HEK293T (cell line): Measurements from ENCODE around the gene HACD2.

Experiments
- CTCF ChIA-PET: fragments of 350-600 bp; formaldehyde crosslinking; extraction: SDS; loops from one replicate; lab custom pipeline; 2021; ENCODE audit warnings: antibody characterized with exemption, inconsistent platforms; lab: Yijun Ruan, JAX
- POLR2A ChIA-PET: fragments of 350-600 bp; formaldehyde crosslinking; extraction: SDS; loops from one replicate; lab custom pipeline; 2020; ENCODE audit warnings: antibody characterized with exemption, inconsistent platforms; lab: Yijun Ruan, JAX
- DNase-seq: peaks from one replicate; pipeline ENCODE4 v3.0.0; 2012; ENCODE audit warnings: mixed read lengths; ENCODE audit errors: extremely low spot score
- ARNT ChIP-seq: fragments of 450-650 bp; IDR thresholded peaks from 2 replicates; pipeline ENCODE4 v1.6.1; 2017; ENCODE audit warnings: mild to moderate bottlenecking
- BHLHE40 ChIP-seq: fragments of 450-650 bp; IDR thresholded peaks from 2 replicates; pipeline ENCODE4 v1.6.1; 2016; ENCODE audit warnings: mild to moderate bottlenecking, moderate library complexity, borderline replicate concordance
- CTBP1 ChIP-seq: fragments of 450-650 bp; IDR thresholded peaks from 2 replicates; pipeline ENCODE4 v1.6.1; 2016; ENCODE audit warnings: borderline replicate concordance
- ELF4 ChIP-seq: fragments of 450-650 bp; IDR thresholded peaks from 2 replicates; pipeline ENCODE4 v1.6.1; 2017; ENCODE audit warnings: antibody characterized with exemption
- FOXA1 ChIP-seq: fragments of 450-650 bp; IDR thresholded peaks from 2 replicates; pipeline ENCODE4 v1.6.1; 2016; ENCODE audit warnings: mild to moderate bottlenecking
- FOXK2 ChIP-seq: fragments of 450-650 bp; IDR thresholded peaks from 2 replicates; pipeline ENCODE4 v1.6.1; 2016; ENCODE audit warnings: mild to moderate bottlenecking
- FOXM1 ChIP-seq: fragments of 450-650 bp; IDR thresholded peaks from 2 replicates; pipeline ENCODE4 v1.6.1; 2017; ENCODE audit warnings: mild to moderate bottlenecking, borderline replicate concordance
- HDGF ChIP-seq: fragments of 450-650 bp; IDR thresholded peaks from 2 replicates; pipeline ENCODE4 v1.6.1; 2017; ENCODE audit warnings: antibody characterized with exemption, borderline replicate concordance
- L3MBTL2 ChIP-seq: fragments of 450-650 bp; conservative IDR thresholded peaks from 2 replicates; pipeline ENCODE4 v1.6.1; 2016; ENCODE audit warnings: mild to moderate bottlenecking
- LEF1 ChIP-seq: fragments of 450-650 bp; IDR thresholded peaks from 2 replicates; pipeline ENCODE4 v1.6.1; 2017; ENCODE audit warnings: mild to moderate bottlenecking, borderline replicate concordance
- NFRKB ChIP-seq: fragments of 450-650 bp; IDR thresholded peaks from 2 replicates; pipeline ENCODE4 v1.6.1; 2016; ENCODE audit warnings: mild to moderate bottlenecking, moderate library complexity
- PKNOX1 ChIP-seq: fragments of 450-650 bp; IDR thresholded peaks from 2 replicates; pipeline ENCODE4 v1.6.1; 2016
- SP1 ChIP-seq: fragments of 450-650 bp; IDR thresholded peaks from 2 replicates; pipeline ENCODE4 v1.6.1; 2017
- SUZ12 ChIP-seq: fragments of 450-650 bp; IDR thresholded peaks from 2 replicates; pipeline ENCODE4 v1.6.1; 2016; ENCODE audit warnings: mild to moderate bottlenecking
- TARDBP ChIP-seq: fragments of 450-650 bp; IDR thresholded peaks from 2 replicates; pipeline ENCODE4 v1.6.1; 2016
- ZNF384 ChIP-seq: fragments of 450-650 bp; IDR thresholded peaks from 2 replicates; pipeline ENCODE4 v1.6.1; 2016

Gene HACD2

DNA sequence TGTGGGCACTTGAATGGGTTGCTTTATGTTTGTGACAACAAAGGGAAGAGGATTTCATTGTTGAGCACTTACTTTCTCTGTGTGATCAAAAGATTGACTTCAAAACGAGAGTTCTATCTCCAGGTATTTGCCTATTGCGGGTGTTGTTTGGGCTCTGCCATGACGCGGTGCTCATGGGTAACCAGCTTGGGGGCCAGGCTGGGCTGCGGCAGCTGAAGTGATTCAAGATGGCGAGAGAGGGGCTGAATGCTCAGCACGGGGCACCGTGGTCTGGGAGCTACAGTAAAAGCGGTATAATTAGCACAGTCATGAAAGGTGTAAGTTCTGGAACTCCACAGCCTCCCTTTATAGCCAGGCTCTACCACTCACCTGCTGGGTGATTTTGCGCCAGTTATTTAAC lies 105.0 kb downstream of the HACD2 start:
- no peak for TF ChIP-seq TARDBP
- TF ChIP-seq NFRKB, result no peak
- no peak for TF ChIP-seq FOXM1
- TF ChIP-seq FOXK2, result no peak
- no peak for TF ChIP-seq ARNT
- TF ChIP-seq ZNF384, result no peak
- no peak for TF ChIP-seq PKNOX1
- no peak for TF ChIP-seq FOXA1
- no peak for TF ChIP-seq LEF1
- TF ChIP-seq HDGF, result no peak
- TF ChIP-seq SUZ12, result no peak
- no peak for TF ChIP-seq BHLHE40
- TF ChIP-seq ELF4, result no peak
- no peak for TF ChIP-seq L3MBTL2
- TF ChIP-seq SP1, result no peak
- TF ChIP-seq CTBP1, result no peak
- ChIA-PET CTCF (no interaction called here), POLR2A (no interaction called here)
- DNase-seq, result no peak

DNA sequence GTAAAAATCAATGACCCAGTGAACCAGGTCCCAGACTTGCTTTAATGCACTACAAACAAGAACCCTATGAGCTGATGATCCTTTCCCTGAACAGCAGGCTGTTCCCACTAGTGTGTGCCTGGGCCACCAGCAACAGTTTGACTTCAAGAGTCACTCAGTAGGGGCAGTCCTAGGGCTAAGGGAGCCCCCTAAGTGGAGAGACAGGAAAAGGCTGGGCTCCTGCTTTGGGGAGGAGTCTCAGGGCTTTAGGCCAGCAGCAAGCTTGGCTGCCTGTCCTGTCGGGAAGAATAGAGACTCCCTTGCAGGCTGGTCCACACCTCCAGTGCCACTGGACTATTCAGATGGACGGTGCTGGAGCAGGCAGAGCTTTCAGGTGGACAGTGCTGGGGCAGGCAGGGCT lies 106.5 kb downstream of the HACD2 start:
- POLR2A ChIA-PET, result no interaction called here
- CTCF ChIA-PET, result no interaction called here
- DNase-seq, result no peak
- TF ChIP-seq ARNT, result no peak

DNA sequence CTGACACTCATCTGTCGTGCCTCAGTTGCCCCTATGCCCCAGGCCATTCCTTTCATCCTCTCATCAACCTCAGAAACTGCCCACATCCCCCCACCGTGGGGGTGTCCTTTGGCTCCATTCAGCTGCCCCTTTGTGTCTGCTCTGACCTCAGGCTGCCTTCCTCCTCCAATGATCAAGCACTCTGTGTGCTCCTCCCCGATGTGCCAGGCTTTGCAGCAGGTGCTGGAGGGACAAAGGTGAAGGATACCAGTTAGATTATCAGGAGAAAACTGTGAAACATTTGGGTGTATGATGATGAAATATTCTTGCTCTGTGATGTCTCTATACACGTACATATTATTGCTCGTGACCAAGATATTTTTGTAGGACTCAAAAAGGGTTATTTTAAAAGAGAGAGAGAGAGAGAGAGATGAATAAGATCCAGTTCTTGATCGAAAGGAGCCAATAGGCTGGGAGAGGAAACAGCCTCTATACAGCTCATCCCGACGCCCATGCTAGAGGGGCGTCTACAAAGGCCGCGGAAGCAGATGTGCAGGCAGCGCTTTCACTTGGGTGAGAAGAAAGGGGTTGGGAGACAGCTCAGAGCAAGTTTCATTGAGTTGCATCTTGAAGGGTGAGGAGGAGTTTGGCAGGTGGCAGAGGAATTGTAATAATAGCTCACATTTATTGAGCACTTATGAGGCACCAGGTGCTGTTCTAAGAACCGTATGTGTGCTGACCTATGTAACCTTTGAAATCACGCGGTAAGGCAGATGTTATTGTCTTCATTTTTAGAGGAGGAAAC lies 107.7 kb downstream of the HACD2 start:
- TF ChIP-seq ZNF384, result no peak
- no peak for TF ChIP-seq L3MBTL2
- TF ChIP-seq LEF1, result no peak
- no peak for TF ChIP-seq SUZ12
- no peak for TF ChIP-seq ELF4
- no peak for TF ChIP-seq FOXM1
- no peak for TF ChIP-seq HDGF
- TF ChIP-seq FOXA1, result no peak
- TF ChIP-seq CTBP1, result no peak
- no peak for TF ChIP-seq ARNT
- no peak for TF ChIP-seq FOXK2
- ChIA-PET POLR2A (no interaction called here), CTCF (interaction anchor here (0.9 kb wide), 1 partner anchor 10 kb away, joined by 4 read pairs; no protein-coding TSS in a partner anchor)
- no peak for DNase-seq

- POLR2A ChIA-PET, result no interaction called here
- CTCF ChIA-PET, result interaction anchor here (1.0 kb wide), 1 partner anchor 13 kb away, joined by 3 read pairs; no protein-coding TSS in a partner anchor
- no peak for DNase-seq
- TF ChIP-seq ZNF384, result peak; percentile 54; the same call in 1 of the 2 replicates
- TF ChIP-seq ELF4, result no peak
Measured at GRCh38 chr3:123475786-123476185, 109.1 kb downstream of the HACD2 start.

DNA sequence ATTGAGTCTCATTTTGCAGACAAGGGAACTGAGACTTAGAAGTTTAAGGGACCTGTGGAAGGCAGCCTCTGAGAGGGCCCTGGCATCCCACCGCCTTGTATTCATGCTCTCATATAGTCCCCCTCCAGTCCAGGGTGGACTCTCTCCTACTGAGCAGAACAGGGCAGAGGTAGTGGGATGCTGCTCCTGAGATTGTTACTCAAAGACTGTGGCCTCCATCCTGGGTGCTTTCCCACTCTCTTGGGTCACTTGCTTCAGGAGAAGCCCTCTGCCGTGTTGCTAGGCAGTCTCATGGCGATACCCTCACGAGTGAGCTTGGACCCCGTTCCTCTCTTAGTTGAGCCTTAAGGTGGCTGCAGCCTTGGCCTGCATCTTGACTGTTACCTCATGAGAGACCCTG lies 113.7 kb downstream of the HACD2 start:
- ChIA-PET POLR2A (no interaction called here), CTCF (interaction anchor here (0.6 kb wide), 1 partner anchor 29 kb away, joined by 6 read pairs; no protein-coding TSS in a partner anchor)
- TF ChIP-seq TARDBP, result no peak
- no peak for TF ChIP-seq FOXA1
- TF ChIP-seq ZNF384, result no peak
- no peak for TF ChIP-seq BHLHE40
- TF ChIP-seq SP1, result no peak
- no peak for TF ChIP-seq PKNOX1
- no peak for TF ChIP-seq FOXK2
- TF ChIP-seq ARNT, result no peak
- TF ChIP-seq L3MBTL2, result no peak
- no peak for TF ChIP-seq HDGF
- no peak for TF ChIP-seq ELF4
- DNase-seq, result no peak

DNA sequence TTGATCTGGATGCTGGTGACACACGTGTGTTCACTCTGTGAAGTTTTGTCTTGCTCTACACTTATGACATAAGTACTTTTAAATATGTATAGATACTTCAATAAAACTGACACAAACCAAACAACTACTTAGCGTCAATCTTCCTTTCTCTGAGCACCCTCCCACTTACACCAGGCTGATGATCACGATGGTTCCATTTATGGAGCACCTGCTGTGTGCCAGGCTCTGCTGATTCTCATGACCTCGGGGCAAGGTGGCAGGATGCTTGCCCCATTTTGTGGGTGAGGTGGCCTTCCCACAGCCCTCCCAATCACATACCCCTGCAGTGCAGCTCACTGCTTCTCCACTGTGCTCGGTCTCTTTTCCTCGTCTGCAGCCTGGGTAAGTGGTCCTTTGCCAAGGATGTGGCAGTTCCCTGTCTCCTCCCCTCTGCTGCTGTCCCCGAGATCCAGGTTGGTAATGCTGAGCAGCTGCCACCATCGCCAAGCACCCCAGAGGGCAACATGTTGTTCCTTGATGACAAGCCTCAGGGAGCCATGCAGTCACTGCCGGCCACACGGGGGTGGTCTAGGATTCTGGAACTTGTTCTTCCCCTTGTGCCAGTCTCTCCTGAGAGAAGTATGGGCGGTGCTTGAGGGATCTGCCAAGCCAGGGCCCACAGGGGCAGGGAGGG lies 115.4 kb downstream of the HACD2 start:
- TF ChIP-seq LEF1, result no peak
- no peak for TF ChIP-seq BHLHE40
- no peak for TF ChIP-seq L3MBTL2
- no peak for TF ChIP-seq ZNF384
- POLR2A ChIA-PET, result no interaction called here
- CTCF ChIA-PET, result no interaction called here
- no peak for DNase-seq

- TF ChIP-seq ELF4, result no peak
- no peak for TF ChIP-seq ZNF384
- TF ChIP-seq FOXM1, result no peak
- no peak for TF ChIP-seq LEF1
- TF ChIP-seq NFRKB, result no peak
- no peak for TF ChIP-seq BHLHE40
- TF ChIP-seq SUZ12, result no peak
- no peak for TF ChIP-seq CTBP1
- TF ChIP-seq L3MBTL2, result no peak
- TF ChIP-seq ARNT, result no peak
- no peak for TF ChIP-seq FOXK2
- TF ChIP-seq SP1, result no peak
- no peak for TF ChIP-seq PKNOX1
- CTCF ChIA-PET, result interaction anchor here (0.6 to 1.0 kb wide), 2 partner anchors 10 to 68 kb away, joined by 3 to 4 read pairs; no protein-coding TSS in a partner anchor
- POLR2A ChIA-PET, result no interaction called here
- no peak for DNase-seq
Measured at GRCh38 chr3:123467046-123467445, 117.8 kb downstream of the HACD2 start.
